Caco-2 (cell line): ENCODE data around the gene NPAS3. TPM values are rescaled to one million over a fixed set of nuclear protein-coding genes. Genes with fewer than 3 reads are reported as not detected.

Experiments used
- BruUV-seq: library from RNA; stranded (reverse); fragments of 400-500 nt; replicated peaks from 2 replicates; lab custom pipeline; 2021; lab: Mats Ljungman, UMichigan
- CTCF ChIA-PET: fragments of 300-600 bp; sonication (Branson Sonifier 250); formaldehyde crosslinking; loops from one replicate; lab custom pipeline; 2022; ENCODE audit warnings: antibody characterized with exemption; lab: Charles Lee
- POLR2A ChIA-PET: fragments of 300-600 bp; sonication (Branson Sonifier 250); formaldehyde crosslinking; loops from one replicate; lab custom pipeline; 2022; ENCODE audit warnings: antibody characterized with exemption; lab: Charles Lee
- DNase-seq, 2 experiments: peaks; one replicate each; pipeline versions ENCODE4 v3.0.0 to v3.0.0-alpha.2; 2020 to 2022
- H3K27me3 ChIP-seq: replicated peaks from 2 replicates; pipeline ENCODE4 v1.6.0; 2011; ENCODE audit warnings: low read length; ENCODE audit not compliant: control insufficient read depth, insufficient read depth
- H3K36me3 ChIP-seq: 2 replicates; pipeline ENCODE4 v1.5.1; 2011; ENCODE audit warnings: low read length; ENCODE audit not compliant: control insufficient read depth, insufficient read depth
- H3K4me1 ChIP-seq: fragments of 250-450 bp; sonication (Bioruptor Pico); 2 replicates; pipeline ENCODE4 v1.5.1; 2020; ENCODE audit warnings: mild to moderate bottlenecking
- H3K4me3 ChIP-seq: 2 replicates; pipeline ENCODE4 v1.5.1; 2011; ENCODE audit warnings: low read depth, mild to moderate bottlenecking, control low read depth, low read length
- H3K9me3 ChIP-seq: fragments of 250-450 bp; sonication (Bioruptor Pico); 2 replicates; pipeline ENCODE4 v1.5.1; 2020; ENCODE audit warnings: mild to moderate bottlenecking, moderate library complexity
- H3K27ac Mint-ChIP-seq: one replicate; pipeline ENCODE4 v1.8.0; 2022; ENCODE audit warnings: mixed read lengths; ENCODE audit not compliant: unreplicated experiment
- H3K27me3 Mint-ChIP-seq: one replicate; pipeline ENCODE4 v1.8.0; 2022; ENCODE audit warnings: mixed read lengths; ENCODE audit not compliant: insufficient read depth, unreplicated experiment
- H3K36me3 Mint-ChIP-seq: one replicate; pipeline ENCODE4 v1.8.0; 2022; ENCODE audit warnings: mild to moderate bottlenecking, mixed read lengths; ENCODE audit not compliant: insufficient read depth, unreplicated experiment
- H3K4me1 Mint-ChIP-seq: one replicate; pipeline ENCODE4 v1.8.0; 2022; ENCODE audit warnings: low read depth, mixed read lengths; ENCODE audit not compliant: unreplicated experiment
- H3K4me3 Mint-ChIP-seq: one replicate; pipeline ENCODE4 v1.8.0; 2022; ENCODE audit warnings: mild to moderate bottlenecking, moderate library complexity, mixed read lengths; ENCODE audit not compliant: unreplicated experiment
- H3K9me3 Mint-ChIP-seq: one replicate; pipeline ENCODE4 v1.8.0; 2022; ENCODE audit warnings: mixed read lengths; ENCODE audit not compliant: unreplicated experiment
- intact Hi-C: fragments of 100-400 bp; cut with micrococcal nuclease; formaldehyde crosslinking; loops from one replicate; pipeline ENCODE4 v1.10.0; 2022; ENCODE audit not compliant: unreplicated experiment
- total RNA-seq: library from RNA; stranded (reverse); gene quantifications from 2 replicates; pipeline ENCODE4 v1.2.3, GENCODE V29; 2022
- TF ChIP-seq, protein P1 (sequence below), 2 experiments: fragments of 200-600 bp in 1 of 2; IDR thresholded peaks; 1 replicate in 1 of 2; 2 replicates in 1 of 2; pipeline versions ENCODE4 v1.5.1 to v1.8.0; 2011 to 2022; ENCODE audit warnings: antibody characterized with exemption in 1 of 2, control low read depth in 1 of 2, inconsistent platforms in 1 of 2, low read depth in 1 of 2, low read length in 1 of 2, mild to moderate bottlenecking in 1 of 2, moderate library complexity in 1 of 2; ENCODE audit not compliant: insufficient read depth in 1 of 2, severe bottlenecking in 1 of 2, unreplicated experiment in 1 of 2

NPAS3 gene
- total RNA-seq, 1 experiment from 2014 or later: not detected

DNA sequence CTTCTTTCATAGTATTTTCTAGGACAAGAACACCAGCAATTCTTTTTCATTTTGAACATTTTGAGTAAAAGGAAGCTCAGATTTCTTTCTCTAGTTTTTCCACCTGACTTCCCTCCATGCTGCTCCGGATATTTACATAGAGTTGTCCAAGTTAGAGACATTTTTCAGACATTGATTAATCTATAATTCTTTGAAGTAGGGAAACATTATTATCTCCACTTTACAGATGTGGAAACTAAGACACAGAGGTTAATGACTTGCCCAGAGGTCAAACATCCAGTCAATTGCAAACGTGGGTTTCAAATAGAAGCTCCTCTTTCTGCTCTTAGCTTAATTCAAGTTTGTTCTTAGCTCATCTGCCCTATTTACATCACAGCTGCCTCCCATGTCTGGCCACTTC is 873.9 kb downstream of the NPAS3 start:
- Histone ChIP-seq H3K4me3 (no peak overlapping the region), H3K36me3 (no peaks in the 10 kb centered on the region), H3K9me3 (no peaks in the 10 kb centered on the region), H3K4me1 (no peaks in the 10 kb centered on the region), H3K27me3 (no peaks in the 10 kb centered on the region)
- BruUV-seq: no TSS peak
- no peaks in the 10 kb centered on the region for H3K4me1 Mint-ChIP-seq
- no peaks in the 10 kb centered on the region for H3K36me3 Mint-ChIP-seq
- ChIA-PET CTCF (no interaction called here), POLR2A (interaction anchor here (0.6 kb wide), 1 partner anchor 1107 kb away, joined by 3 read pairs; no protein-coding TSS in a partner anchor)
- no peak overlapping the region for H3K4me3 Mint-ChIP-seq
- H3K27me3 Mint-ChIP-seq: peaks cover 6% of the 10 kb centered on the region
- no peak for DNase-seq
- intact Hi-C loops: no loop called here
- H3K9me3 Mint-ChIP-seq: no peaks in the 10 kb centered on the region
- no peak overlapping the region for H3K27ac Mint-ChIP-seq
- TF ChIP-seq, protein P1, sequence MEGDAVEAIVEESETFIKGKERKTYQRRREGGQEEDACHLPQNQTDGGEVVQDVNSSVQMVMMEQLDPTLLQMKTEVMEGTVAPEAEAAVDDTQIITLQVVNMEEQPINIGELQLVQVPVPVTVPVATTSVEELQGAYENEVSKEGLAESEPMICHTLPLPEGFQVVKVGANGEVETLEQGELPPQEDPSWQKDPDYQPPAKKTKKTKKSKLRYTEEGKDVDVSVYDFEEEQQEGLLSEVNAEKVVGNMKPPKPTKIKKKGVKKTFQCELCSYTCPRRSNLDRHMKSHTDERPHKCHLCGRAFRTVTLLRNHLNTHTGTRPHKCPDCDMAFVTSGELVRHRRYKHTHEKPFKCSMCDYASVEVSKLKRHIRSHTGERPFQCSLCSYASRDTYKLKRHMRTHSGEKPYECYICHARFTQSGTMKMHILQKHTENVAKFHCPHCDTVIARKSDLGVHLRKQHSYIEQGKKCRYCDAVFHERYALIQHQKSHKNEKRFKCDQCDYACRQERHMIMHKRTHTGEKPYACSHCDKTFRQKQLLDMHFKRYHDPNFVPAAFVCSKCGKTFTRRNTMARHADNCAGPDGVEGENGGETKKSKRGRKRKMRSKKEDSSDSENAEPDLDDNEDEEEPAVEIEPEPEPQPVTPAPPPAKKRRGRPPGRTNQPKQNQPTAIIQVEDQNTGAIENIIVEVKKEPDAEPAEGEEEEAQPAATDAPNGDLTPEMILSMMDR (IDR thresholded peaks at IDR 0.05; ENCODE audit: insufficient read depth in 1 of 2, low read depth in 1 of 2, low read length in 1 of 2, severe bottlenecking in 1 of 2, unreplicated experiment in 1 of 2): no peak

DNA sequence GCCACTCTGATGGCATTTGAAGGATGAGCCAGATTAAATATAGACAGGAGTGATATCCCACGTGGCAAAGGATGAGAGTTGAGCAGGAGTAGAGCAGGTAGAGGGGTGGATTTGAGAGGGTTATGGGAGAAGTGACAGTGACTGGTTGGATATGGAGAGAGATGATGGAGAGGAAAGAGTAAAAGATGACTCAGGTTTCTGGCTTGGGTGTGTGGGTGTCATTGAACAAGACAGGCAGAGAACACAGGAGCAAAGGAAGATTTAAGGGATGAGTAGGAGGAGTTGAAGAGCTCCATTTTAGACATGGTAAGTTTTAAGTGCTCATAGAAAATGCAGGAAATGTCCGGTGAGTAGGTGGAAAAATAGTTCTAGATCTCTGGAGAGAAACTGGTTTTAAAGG is 875.3 kb downstream of the NPAS3 start:
- no peak overlapping the region for H3K4me3 ChIP-seq
- peaks cover 6% of the 10 kb centered on the region for H3K27me3 Mint-ChIP-seq
- no peaks in the 10 kb centered on the region for H3K36me3 Mint-ChIP-seq
- no peaks in the 10 kb centered on the region for H3K9me3 Mint-ChIP-seq
- no peaks in the 10 kb centered on the region for H3K4me1 Mint-ChIP-seq
- no peak overlapping the region for H3K27ac Mint-ChIP-seq
- DNase-seq: no peak
- H3K4me3 Mint-ChIP-seq: no peak overlapping the region
- ChIA-PET CTCF (no interaction called here), POLR2A (no interaction called here)
- no peaks in the 10 kb centered on the region for H3K27me3 ChIP-seq
- H3K4me1 ChIP-seq: no peaks in the 10 kb centered on the region
- no peaks in the 10 kb centered on the region for H3K36me3 ChIP-seq
- TF ChIP-seq, protein P1 (IDR thresholded peaks at IDR 0.05; ENCODE audit: insufficient read depth in 1 of 2, low read depth in 1 of 2, low read length in 1 of 2, severe bottlenecking in 1 of 2, unreplicated experiment in 1 of 2): no peak
- no peaks in the 10 kb centered on the region for H3K9me3 ChIP-seq
- no TSS peak for BruUV-seq
- intact Hi-C loops: no loop called here

DNA sequence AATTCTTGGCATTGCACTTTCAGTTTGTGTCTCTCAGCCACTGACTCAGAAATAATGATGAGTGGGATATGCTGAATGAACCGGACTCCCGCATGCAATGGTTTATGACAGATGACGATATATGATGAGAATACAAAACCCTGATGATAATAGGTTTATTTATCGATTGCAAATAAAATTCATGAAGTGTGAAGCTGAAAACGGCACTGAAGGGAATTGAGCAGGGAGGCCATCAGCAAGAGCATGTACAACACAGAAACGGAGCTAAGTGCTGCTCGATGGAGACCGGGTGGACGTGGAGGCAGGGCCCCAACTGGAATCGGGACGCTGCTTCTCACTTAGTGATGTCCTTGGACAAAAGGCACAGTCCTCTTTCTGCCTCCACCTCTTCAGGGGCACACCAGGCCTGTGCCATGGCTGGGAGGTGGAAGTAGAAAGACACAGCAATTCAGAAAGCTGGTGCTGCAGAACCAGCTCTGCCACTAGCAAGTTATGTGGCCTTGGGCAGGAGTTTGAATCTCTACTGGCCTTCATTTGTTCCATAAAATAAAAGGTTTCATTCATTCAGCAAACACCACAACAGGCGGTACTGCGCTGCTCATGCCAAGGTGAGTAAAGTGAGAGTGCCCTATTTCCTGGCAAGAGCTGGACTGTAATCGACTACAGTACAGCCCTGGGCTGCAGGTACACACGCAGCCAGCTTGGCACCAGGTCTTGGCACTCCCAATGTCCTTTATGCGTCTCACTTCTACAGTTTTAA is 895.2 kb downstream of the NPAS3 start:
- H3K9me3 Mint-ChIP-seq: no peaks in the 10 kb centered on the region
- no peak overlapping the region for H3K4me3 Mint-ChIP-seq
- H3K4me1 ChIP-seq: peaks cover 10% of the 10 kb centered on the region
- no peaks in the 10 kb centered on the region for H3K36me3 ChIP-seq
- H3K9me3 ChIP-seq: no peaks in the 10 kb centered on the region
- H3K27me3 Mint-ChIP-seq: peaks cover under 1% of the 10 kb centered on the region
- no peaks in the 10 kb centered on the region for H3K27me3 ChIP-seq
- no peaks in the 10 kb centered on the region for H3K4me1 Mint-ChIP-seq
- CTCF ChIA-PET: interaction anchor here (1.5 kb wide), 1 partner anchor 489 kb away, joined by 5 read pairs; no protein-coding TSS in a partner anchor
- no peaks in the 10 kb centered on the region for H3K36me3 Mint-ChIP-seq
- BruUV-seq: no TSS peak
- no peak overlapping the region for H3K27ac Mint-ChIP-seq
- TF ChIP-seq, protein P1 (IDR thresholded peaks at IDR 0.05; ENCODE audit: insufficient read depth in 1 of 2, low read depth in 1 of 2, low read length in 1 of 2, severe bottlenecking in 1 of 2, unreplicated experiment in 1 of 2): no peak
- intact Hi-C loops: no loop called here
- POLR2A ChIA-PET: interaction anchor here (0.6 kb wide), 1 partner anchor 11 kb away, joined by 4 read pairs; no protein-coding TSS in a partner anchor
- DNase-seq: no peak
- no peak overlapping the region for H3K4me3 ChIP-seq
